ENCODE measurements around the gene ZNF106.

The ZNF106 gene

DNA sequence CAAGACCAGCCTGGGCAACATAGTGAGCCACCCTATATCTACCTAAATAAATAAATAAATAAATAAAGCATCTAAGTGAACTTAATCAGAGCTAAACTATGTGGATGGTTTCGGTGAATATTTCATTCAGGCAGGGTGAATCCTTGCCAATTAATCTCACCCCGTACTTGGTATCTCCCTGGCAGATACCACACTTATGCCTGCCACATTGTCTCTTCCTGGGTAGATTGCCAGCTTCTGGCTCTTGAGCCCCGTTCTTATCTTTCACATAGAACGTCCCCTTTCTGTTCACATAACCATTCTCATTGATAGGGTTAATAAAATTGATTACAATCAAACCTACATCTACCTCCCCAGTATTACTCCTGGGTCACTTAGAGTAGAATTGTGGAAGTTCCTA is 11.5 kb upstream of the ZNF106 start:
- DNase-seq (ENCODE audit: low read depth), result no peak
- no peak overlapping the region for H3K4me3 ChIP-seq (ENCODE audit: low read depth, low read length)
- TF ChIP-seq MAX (IDR thresholded peaks at IDR 0.05; ENCODE audit: low read depth, low read length) (no peak), POLR2A (IDR thresholded peaks at IDR 0.05; ENCODE audit: extremely low read depth, insufficient read length) (no peak), CTCF (IDR thresholded peaks at IDR 0.05; ENCODE audit: low read depth, low read length) (no peak), MYC (IDR thresholded peaks at IDR 0.05; ENCODE audit: low read depth, low read length) (no peak)

GRCh38 chr15:42499858-42500609 is 9.1 kb upstream of the ZNF106 start:
- H3K4me3 ChIP-seq (ENCODE audit: low read depth, low read length), result no peak overlapping the region
- no peak for TF ChIP-seq POLR2A (IDR thresholded peaks at IDR 0.05; ENCODE audit: extremely low read depth, insufficient read length)
- TF ChIP-seq CTCF (IDR thresholded peaks at IDR 0.05; ENCODE audit: low read depth, low read length), result no peak
- TF ChIP-seq MAX (IDR thresholded peaks at IDR 0.05; ENCODE audit: low read depth, low read length), result no peak
- TF ChIP-seq MYC (IDR thresholded peaks at IDR 0.05; ENCODE audit: low read depth, low read length), result no peak
- no peak for DNase-seq (ENCODE audit: low read depth)

DNA sequence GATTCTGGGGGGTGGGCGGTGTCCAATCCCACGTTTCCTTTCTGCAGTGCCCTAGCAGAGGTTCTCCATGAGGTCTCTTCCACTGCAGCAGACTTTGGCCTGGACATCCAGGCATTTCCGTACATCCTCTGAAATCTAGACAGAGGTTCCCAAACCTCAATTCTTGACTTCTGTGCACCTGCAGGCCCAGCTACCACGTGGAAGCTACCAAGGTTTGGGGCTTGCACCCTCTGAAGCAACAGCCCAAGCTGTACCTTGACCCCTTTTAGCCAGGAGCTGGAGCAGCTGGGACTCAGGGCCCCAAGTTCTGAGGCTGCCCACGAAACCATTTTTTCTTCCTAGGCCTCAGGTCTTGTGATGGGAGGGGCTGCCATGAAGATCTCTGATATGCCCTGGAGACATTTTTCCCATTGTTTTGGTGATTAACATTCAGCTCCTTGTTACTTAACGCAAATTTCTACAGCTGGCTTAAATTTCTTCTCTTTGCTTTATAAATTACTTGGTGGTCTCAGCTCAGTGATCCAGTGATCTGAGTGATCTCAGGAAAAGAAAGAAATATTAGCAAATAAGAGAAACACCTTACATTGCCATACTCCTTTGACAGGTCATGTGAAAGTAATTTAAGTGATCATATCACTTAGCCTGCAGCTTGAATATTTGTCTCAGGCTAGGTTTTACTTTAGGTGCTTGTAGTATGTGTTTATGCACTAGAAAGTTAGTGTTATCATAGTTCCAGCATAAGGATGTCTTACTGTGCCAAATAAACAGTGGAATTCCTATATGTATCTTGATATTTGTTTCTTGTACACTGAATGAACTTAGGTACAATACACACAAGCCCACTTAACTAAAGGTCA is 7.5 kb upstream of the ZNF106 start:
- no peak for TF ChIP-seq MYC (IDR thresholded peaks at IDR 0.05; ENCODE audit: low read depth, low read length)
- TF ChIP-seq CTCF (IDR thresholded peaks at IDR 0.05; ENCODE audit: low read depth, low read length), result no peak
- no peak for TF ChIP-seq MAX (IDR thresholded peaks at IDR 0.05; ENCODE audit: low read depth, low read length)
- TF ChIP-seq POLR2A (IDR thresholded peaks at IDR 0.05; ENCODE audit: extremely low read depth, insufficient read length), result no peak
- no peak for DNase-seq (ENCODE audit: low read depth)
- H3K4me3 ChIP-seq (ENCODE audit: low read depth, low read length), result no peak overlapping the region

DNA sequence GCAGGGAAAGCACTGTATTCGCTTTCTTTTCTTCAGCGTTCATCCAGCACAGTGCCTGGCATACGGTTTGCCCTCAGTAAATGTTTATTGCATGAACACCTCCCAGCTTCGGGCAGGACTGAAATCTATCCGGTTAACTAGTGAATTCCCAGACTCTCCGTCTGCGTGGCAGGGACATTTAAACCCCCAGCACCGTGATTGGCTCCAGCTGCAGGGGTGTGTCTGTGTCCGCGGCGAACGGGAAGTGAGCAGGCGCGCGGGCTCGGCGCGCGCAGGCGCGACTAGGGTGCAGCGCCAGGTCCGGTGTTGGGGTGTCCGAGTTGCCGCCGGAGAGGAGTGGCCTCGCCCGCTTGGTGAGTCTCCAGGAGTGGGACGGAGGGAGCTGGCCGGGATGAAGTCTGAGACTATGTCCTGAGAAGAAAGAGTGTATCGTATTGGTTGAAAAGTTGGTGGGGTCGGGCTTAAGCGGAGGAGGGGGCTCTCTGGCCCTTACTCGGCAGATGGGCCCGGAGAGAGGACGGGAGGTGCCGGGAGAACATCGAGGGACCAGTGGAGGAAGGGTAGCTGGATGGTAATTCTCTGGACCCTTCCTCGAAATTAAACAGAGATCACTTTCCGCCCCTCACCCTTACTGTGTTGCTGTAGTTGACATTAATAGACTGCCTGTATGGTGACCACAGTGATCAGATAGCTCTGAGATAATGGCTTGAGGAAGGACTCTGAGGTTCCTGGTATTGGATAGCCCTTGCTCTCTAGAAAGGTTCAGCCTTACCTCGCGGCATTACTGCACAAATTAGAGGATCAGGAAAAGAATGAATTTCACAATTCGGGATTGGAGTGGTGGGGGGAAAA is 4.6 kb upstream of the ZNF106 start, which contains the start of gene SNAP23:
Gene SNAP23 (plus strand): TSS at position 274 of the 852 bp plus-strand sequence. CDS start 16,213 bp downstream, outside the sequence.
- peak; percentile 93 for DNase-seq (ENCODE audit: low read depth)
- TF ChIP-seq POLR2A (IDR thresholded peaks at IDR 0.05; ENCODE audit: extremely low read depth, insufficient read length), result peak; percentile 87
- no peak for TF ChIP-seq MYC (IDR thresholded peaks at IDR 0.05; ENCODE audit: low read depth, low read length)
- peak; percentile 82 for TF ChIP-seq MAX (IDR thresholded peaks at IDR 0.05; ENCODE audit: low read depth, low read length)
- peak within 1 kb of the TSS; percentile 97 for H3K4me3 ChIP-seq (ENCODE audit: low read depth, low read length)

DNA sequence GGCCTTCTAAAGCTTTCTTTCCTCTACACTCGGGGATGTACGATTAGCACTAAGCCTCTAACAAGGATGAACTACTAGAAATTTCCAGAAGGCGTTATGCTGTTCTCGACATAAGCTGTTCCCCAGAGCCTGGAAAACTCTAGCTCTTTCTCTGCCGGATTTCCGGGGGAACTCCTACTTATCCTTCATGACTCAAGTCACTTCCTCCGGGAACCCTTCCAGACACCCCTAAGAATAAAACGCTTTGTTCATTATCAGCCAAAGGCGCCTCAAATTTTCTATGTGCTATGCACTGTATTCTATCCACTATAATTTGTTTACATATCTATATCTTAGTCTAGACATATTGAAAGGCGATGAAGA is 4.0 kb upstream of the ZNF106 start:
- TF ChIP-seq MYC (IDR thresholded peaks at IDR 0.05; ENCODE audit: low read depth, low read length) (no peak), POLR2A (IDR thresholded peaks at IDR 0.05; ENCODE audit: extremely low read depth, insufficient read length) (no peak), CTCF (IDR thresholded peaks at IDR 0.05; ENCODE audit: low read depth, low read length) (no peak), MAX (IDR thresholded peaks at IDR 0.05; ENCODE audit: low read depth, low read length) (no peak)
- H3K4me3 ChIP-seq (ENCODE audit: low read depth, low read length), result peak overlapping the region; percentile 97
- no peak for DNase-seq (ENCODE audit: low read depth)

All from NB4 (cell line).